ENCODE results near the gene GSDMA.
A peak's percentile ranks its signal among the peaks of the same experiment; 100 is the strongest.

GSDMA gene

DNA sequence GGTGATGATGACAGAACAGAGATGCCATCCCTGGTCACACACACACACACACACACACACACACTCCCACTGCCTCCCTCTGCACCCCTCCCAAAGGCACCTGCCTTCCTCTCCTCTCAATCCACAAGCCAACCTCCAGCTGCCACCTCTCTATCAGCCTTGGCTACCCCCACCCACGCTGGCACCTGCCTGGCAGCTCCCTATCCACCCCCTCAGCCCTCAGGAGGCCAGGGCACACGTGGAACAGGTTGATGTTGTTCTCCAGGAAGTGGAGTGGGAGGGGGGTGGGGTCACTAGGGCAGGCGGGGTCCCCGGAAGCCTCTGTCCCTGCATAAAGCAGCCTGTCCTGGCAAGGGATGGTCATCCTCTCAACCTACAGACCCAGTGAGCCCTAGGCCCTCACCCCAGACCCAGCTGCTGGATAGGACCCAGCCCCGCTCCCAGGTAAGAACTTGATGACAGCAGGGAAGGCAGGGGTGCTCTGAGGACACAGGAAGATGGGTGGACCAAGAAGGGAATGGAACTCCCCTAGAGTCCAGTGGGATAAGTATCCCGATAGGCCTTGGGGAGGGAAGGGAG, at the start of gene GSDMA:
TSS of gene GSDMA (plus strand) at position 363 of the 579 bp plus-strand sequence. CDS start 2,684 bp downstream, outside the sequence.
- DNase-seq, result peak in 3 of 6 experiments; percentile 11 to 16 (median 12)

GRCh38 chr17:39913989-39914388, 48.8 kb upstream of the GSDMA start:
- DNase-seq, result no peak

DNA sequence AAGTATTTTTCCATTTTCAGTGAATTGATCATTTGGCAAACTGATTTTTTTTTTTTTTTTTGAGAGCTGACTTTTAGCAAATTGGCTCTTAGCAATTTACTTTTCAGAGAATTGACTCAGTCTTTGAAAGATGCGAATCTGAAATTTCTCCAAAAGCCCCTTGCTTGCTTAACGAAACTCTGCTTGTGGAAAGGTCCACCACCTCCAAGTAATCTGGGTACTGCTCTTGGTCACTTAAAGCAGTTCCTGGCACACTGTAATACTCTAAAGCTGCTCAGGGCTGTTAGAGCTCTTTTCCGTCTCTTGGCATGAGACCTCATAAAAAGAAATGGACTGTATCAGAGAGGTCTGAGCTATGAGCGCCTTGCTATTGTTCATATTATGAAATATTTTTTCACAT, 47.2 kb upstream of the GSDMA start:
- DNase-seq, result no peak

DNA sequence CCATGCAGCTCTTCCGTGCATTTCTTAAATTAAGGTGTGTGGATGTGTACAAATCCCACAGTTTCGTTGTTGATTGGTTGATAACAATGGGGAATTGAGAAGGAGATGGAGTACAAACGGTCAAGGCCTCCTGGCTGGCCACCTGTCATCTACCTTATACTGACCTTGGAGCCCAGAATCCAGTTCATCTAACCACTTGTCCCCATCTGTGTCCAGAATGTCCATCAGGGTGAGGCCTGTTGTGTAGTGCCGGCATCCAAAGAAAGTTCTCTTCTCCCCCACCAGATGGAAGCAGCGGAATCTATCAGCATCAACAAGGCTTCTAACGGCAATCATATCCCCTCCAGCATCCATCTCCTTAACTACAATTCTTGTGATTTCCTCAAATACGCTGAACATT, 45.9 kb upstream of the GSDMA start:
- DNase-seq, result no peak

- no peak for DNase-seq
These were observed 43.6 kb upstream of the GSDMA start for GRCh38 chr17:39919087-39919683.

GRCh38 chr17:39920218-39921210, 42.3 kb upstream of the GSDMA start:
- peak in 2 of 6 experiments; percentile 23 to 24 for DNase-seq

GRCh38 chr17:39921323-39921722, 41.5 kb upstream of the GSDMA start:
- no peak for DNase-seq

- no peak for DNase-seq
These were observed 40.8 kb upstream of the GSDMA start for GRCh38 chr17:39922006-39922405.

- no peak for DNase-seq
These were observed 39.6 kb upstream of the GSDMA start for GRCh38 chr17:39923230-39923629.

- no peak for DNase-seq
These were observed 38.7 kb upstream of the GSDMA start for GRCh38 chr17:39923836-39924690.

DNA sequence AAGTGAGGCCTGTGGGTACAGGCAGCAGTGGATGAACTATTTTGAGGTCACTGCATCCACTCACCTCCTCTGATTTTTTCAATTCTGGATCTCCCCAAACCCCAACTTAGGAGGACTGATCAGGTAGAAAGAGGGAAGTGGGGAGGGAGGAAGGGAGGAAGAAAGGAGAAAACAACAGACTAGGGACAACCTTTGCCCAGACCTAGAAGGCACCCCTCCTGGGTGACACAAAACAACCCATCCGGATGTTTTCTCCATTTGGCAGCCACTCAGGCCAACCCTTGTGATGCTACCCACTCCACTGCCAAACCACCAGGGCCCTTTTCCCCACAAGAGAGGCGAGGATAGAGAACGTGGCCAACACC, 38.1 kb upstream of the GSDMA start:
- DNase-seq, result no peak

- DNase-seq, result peak in 1 of 6 experiments; percentile 34
These were observed 37.3 kb upstream of the GSDMA start for GRCh38 chr17:39925282-39926134.

DNA sequence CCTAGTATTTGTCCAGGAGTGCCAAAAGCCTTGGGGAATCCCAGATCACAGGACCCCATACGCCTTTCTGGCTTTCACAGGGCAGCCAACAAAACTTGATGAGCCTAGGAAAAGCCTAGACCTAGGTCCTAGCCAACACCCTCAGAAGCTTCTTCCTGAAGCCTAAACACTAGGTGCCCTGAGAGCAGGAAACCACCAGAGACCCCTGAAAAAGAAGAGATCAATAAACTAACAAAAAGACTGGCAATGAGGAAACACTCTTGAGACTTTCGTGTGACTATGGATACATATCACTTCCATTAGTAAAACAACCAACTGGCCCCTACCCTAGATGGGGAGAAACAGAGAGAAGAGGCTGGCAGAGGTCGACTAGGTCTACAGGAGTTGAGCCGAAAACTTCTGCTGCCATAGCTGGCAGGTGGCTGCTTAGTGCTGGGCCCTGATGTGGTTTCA, 36.6 kb upstream of the GSDMA start:
- no peak for DNase-seq

- DNase-seq, result peak; percentile 53 to 77 (median 66)
These were observed 36.2 kb upstream of the GSDMA start for GRCh38 chr17:39926588-39927100.

DNA sequence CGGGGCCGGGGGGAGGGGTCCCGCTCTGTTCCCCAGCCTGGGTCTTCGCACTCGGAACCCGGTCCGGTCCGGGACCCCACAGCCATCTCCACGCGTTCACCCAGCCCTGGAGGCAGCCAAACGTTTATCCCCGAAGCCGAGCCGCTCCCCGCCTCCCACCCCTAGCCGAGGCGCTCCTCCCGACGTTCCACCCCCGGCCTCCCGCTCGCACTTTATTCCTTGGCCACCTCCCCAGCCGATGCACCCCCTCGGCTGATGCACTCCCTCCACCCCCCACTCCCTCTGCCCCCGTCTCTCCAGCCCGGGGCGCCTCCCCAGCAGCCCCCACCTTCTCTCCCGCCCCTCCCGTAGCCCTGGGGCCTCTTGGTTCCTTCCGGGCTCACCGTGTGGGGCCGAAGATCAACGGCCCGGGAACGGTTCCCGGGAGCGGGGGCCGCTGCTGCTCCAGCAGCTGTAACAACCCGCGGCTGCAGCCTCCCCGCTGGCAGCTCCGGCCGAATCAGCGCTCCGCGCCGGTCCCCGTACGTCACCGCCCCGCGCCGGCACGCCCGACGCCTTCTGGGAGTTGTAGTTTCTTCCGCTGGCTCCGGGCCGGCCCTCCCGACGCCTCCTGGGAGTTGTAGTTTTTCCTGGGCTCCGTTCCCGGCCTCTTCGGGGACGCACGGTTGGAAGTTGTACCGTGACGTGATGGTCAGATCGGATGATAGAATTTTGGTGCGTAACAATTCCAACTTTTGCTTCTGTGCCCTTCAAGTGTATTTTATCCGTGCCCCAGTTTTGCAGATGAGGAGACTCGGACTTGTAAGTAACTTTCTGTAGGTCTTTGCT, 35.5 kb upstream of the GSDMA start, which contains the start of the genes LRRC3C and ORMDL3:
TSS of gene LRRC3C (plus strand) at position 632 of the 828 bp plus-strand sequence. CDS start 13,792 bp downstream, outside the sequence.
TSS of gene ORMDL3 (minus strand) at position 501 of the 828 bp plus-strand sequence. CDS start 3,398 bp downstream, outside the sequence.
- peak; percentile 81 to 91 (median 86) for DNase-seq

DNA sequence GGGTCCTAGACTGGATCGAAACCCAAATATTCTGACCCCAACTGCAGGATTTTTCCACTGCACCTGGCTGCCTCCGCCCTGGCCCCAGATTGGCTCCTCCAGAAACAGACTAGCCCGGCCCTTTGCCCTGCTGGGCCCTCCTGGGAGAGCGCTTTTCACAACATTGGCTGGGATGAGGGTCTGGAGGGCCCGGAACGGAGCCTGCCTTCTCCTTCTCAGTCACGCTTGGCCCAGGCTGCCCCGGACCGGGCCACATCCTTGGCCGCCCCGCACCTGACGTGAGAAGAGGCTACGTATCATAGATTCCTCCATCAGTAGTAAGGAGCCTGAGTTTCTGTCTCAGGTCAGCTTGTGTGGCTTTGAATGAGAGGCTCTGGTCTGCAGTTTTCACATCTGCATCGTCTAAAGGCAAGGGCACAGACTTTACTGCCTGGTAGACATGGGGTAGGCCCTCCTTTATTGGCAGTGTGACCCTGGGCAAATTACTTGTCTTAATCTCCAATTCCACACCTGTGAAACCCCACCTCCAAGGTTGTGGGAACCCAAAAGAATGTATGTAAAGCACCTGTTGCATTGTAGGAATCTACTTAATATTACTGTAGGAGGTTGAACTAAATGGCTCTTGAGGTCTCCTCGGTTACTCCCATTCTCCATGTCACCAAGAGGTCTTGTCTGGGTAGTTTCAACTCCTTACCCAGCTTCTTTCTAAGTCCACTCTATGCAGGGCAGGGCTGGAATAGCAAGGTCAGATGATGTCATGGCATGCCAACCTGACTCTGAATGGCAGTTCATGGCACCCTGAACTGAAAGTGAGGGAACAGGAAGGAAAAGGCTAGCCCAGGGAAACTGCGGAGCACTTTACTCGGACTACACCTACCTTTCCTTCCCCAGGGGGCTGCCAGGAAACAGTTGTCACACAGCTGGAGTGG, 34.6 kb upstream of the GSDMA start:
- no peak for DNase-seq

DNA sequence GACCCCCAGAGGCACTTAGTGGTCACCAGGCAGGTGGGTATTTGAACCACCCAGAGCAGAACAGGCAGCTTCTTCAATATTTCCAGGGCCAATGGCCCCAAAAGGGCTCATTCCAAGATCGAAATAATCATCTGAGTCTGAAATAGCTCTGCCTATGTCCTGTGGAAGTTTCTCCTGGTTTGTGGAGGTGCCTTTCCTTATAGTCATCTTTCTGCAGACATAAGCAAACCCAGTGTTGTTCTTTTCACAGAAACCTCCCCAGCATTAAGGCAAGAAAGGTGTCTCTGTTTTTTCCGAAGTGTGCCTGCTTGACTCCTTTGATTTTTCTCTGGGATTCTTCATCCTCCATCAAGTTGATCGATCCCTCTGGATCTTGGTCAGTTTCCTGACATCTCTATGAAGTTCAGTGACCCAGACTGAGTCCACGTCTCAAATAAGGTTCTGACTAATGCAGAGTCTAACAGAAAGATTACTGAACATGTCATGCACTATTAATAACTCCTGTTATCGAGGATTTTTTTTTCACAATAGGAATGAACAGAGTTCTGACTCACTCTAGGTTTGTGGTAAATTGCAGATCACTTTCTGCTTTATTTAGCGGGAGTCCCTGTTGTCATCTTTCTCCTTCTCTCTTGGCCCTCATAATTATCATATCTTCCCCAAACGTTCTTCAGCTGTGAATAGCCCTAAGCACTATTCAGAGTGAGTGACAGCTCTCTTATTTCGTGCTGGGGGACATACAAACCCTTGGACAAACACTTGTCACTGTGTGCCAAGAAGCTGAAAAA, 33.8 kb upstream of the GSDMA start:
- DNase-seq, result no peak
